Ishikawa (cell line): ENCODE data around the gene RALA.

Experiments
- CEBPB ChIP-seq: IDR thresholded peaks from 2 replicates; pipeline ENCODE4 v1.6.1; 2012
- CREB1 ChIP-seq: IDR thresholded peaks from 2 replicates; pipeline ENCODE4 v1.6.1; 2012; ENCODE audit warnings: low read depth
- EP300 ChIP-seq: IDR thresholded peaks from 2 replicates; pipeline ENCODE4 v1.6.1; 2012; ENCODE audit warnings: borderline replicate concordance
- TAF1 ChIP-seq: IDR thresholded peaks from 2 replicates; pipeline ENCODE4 v1.6.1; 2012; ENCODE audit warnings: low read depth, mild to moderate bottlenecking
- TCF12 ChIP-seq: IDR thresholded peaks from 2 replicates; pipeline ENCODE4 v1.6.1; 2012; ENCODE audit warnings: low read depth
- TEAD4 ChIP-seq: IDR thresholded peaks from 2 replicates; pipeline ENCODE4 v1.6.1; 2012
- TF ChIP-seq, protein P1 (sequence below): IDR thresholded peaks from 2 replicates; pipeline ENCODE4 v1.6.1; 2012
- TF ChIP-seq, protein P2 (sequence below): IDR thresholded peaks from 2 replicates; pipeline ENCODE4 v1.6.1; 2012; ENCODE audit warnings: low read depth, mild to moderate bottlenecking
- TF ChIP-seq, protein P3 (sequence below): IDR thresholded peaks from 2 replicates; pipeline ENCODE4 v1.6.1; 2012

DNA sequence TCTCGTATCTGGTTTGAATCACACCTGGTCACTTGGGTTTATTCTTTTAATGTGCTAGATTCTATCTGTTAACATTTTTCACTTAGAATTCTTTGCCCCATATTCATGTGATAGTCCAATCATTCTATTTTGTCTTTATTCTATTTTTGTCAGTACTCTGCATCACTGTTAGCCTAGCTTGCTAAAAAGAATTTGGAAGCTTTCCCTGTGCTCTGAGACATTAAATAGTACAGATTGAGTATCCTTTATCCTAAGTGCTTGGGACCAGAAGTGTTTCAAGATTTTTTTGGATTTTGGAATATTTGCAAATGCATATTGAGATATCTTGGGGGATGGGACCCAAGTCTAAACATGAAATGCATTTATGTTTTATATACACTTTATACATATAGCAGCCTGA is 51.0 kb downstream of the RALA start:
- TF ChIP-seq, protein P1, sequence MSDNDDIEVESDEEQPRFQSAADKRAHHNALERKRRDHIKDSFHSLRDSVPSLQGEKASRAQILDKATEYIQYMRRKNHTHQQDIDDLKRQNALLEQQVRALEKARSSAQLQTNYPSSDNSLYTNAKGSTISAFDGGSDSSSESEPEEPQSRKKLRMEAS: no peak
- TF ChIP-seq TCF12: no peak
- TF ChIP-seq TAF1: no peak
- TF ChIP-seq, protein P2, sequence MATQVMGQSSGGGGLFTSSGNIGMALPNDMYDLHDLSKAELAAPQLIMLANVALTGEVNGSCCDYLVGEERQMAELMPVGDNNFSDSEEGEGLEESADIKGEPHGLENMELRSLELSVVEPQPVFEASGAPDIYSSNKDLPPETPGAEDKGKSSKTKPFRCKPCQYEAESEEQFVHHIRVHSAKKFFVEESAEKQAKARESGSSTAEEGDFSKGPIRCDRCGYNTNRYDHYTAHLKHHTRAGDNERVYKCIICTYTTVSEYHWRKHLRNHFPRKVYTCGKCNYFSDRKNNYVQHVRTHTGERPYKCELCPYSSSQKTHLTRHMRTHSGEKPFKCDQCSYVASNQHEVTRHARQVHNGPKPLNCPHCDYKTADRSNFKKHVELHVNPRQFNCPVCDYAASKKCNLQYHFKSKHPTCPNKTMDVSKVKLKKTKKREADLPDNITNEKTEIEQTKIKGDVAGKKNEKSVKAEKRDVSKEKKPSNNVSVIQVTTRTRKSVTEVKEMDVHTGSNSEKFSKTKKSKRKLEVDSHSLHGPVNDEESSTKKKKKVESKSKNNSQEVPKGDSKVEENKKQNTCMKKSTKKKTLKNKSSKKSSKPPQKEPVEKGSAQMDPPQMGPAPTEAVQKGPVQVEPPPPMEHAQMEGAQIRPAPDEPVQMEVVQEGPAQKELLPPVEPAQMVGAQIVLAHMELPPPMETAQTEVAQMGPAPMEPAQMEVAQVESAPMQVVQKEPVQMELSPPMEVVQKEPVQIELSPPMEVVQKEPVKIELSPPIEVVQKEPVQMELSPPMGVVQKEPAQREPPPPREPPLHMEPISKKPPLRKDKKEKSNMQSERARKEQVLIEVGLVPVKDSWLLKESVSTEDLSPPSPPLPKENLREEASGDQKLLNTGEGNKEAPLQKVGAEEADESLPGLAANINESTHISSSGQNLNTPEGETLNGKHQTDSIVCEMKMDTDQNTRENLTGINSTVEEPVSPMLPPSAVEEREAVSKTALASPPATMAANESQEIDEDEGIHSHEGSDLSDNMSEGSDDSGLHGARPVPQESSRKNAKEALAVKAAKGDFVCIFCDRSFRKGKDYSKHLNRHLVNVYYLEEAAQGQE: no peak
- no peak for TF ChIP-seq TEAD4
- TF ChIP-seq, protein P3, sequence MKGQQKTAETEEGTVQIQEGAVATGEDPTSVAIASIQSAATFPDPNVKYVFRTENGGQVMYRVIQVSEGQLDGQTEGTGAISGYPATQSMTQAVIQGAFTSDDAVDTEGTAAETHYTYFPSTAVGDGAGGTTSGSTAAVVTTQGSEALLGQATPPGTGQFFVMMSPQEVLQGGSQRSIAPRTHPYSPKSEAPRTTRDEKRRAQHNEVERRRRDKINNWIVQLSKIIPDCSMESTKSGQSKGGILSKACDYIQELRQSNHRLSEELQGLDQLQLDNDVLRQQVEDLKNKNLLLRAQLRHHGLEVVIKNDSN: no peak
- TF ChIP-seq EP300: no peak
- no peak for TF ChIP-seq CREB1
- no peak for TF ChIP-seq CEBPB
